Caco-2 (cell line): Measurements from ENCODE around the gene HCFC2. TPM values are rescaled to one million over a fixed set of nuclear protein-coding genes. Genes with fewer than 3 reads are reported as not detected.

Source experiments
- BruUV-seq: library from RNA; stranded (reverse); fragments of 400-500 nt; replicated peaks from 2 replicates; lab custom pipeline; 2021; lab: Mats Ljungman, UMichigan
- CTCF ChIA-PET: fragments of 300-600 bp; sonication (Branson Sonifier 250); formaldehyde crosslinking; loops from one replicate; lab custom pipeline; 2022; ENCODE audit warnings: antibody characterized with exemption; lab: Charles Lee
- POLR2A ChIA-PET: fragments of 300-600 bp; sonication (Branson Sonifier 250); formaldehyde crosslinking; loops from one replicate; lab custom pipeline; 2022; ENCODE audit warnings: antibody characterized with exemption; lab: Charles Lee
- DNase-seq, 2 experiments: peaks; one replicate each; pipeline versions ENCODE4 v3.0.0 to v3.0.0-alpha.2; 2020 to 2022
- H3K27me3 ChIP-seq: replicated peaks from 2 replicates; pipeline ENCODE4 v1.6.0; 2011; ENCODE audit warnings: low read length; ENCODE audit not compliant: control insufficient read depth, insufficient read depth
- H3K36me3 ChIP-seq: 2 replicates; pipeline ENCODE4 v1.5.1; 2011; ENCODE audit warnings: low read length; ENCODE audit not compliant: control insufficient read depth, insufficient read depth
- H3K4me1 ChIP-seq: fragments of 250-450 bp; sonication (Bioruptor Pico); 2 replicates; pipeline ENCODE4 v1.5.1; 2020; ENCODE audit warnings: mild to moderate bottlenecking
- H3K4me3 ChIP-seq: 2 replicates; pipeline ENCODE4 v1.5.1; 2011; ENCODE audit warnings: low read depth, mild to moderate bottlenecking, control low read depth, low read length
- H3K9me3 ChIP-seq: fragments of 250-450 bp; sonication (Bioruptor Pico); 2 replicates; pipeline ENCODE4 v1.5.1; 2020; ENCODE audit warnings: mild to moderate bottlenecking, moderate library complexity
- H3K27ac Mint-ChIP-seq: one replicate; pipeline ENCODE4 v1.8.0; 2022; ENCODE audit warnings: mixed read lengths; ENCODE audit not compliant: unreplicated experiment
- H3K27me3 Mint-ChIP-seq: one replicate; pipeline ENCODE4 v1.8.0; 2022; ENCODE audit warnings: mixed read lengths; ENCODE audit not compliant: insufficient read depth, unreplicated experiment
- H3K36me3 Mint-ChIP-seq: one replicate; pipeline ENCODE4 v1.8.0; 2022; ENCODE audit warnings: mild to moderate bottlenecking, mixed read lengths; ENCODE audit not compliant: insufficient read depth, unreplicated experiment
- H3K4me1 Mint-ChIP-seq: one replicate; pipeline ENCODE4 v1.8.0; 2022; ENCODE audit warnings: low read depth, mixed read lengths; ENCODE audit not compliant: unreplicated experiment
- H3K4me3 Mint-ChIP-seq: one replicate; pipeline ENCODE4 v1.8.0; 2022; ENCODE audit warnings: mild to moderate bottlenecking, moderate library complexity, mixed read lengths; ENCODE audit not compliant: unreplicated experiment
- H3K9me3 Mint-ChIP-seq: one replicate; pipeline ENCODE4 v1.8.0; 2022; ENCODE audit warnings: mixed read lengths; ENCODE audit not compliant: unreplicated experiment
- intact Hi-C: fragments of 100-400 bp; cut with micrococcal nuclease; formaldehyde crosslinking; loops from one replicate; pipeline ENCODE4 v1.10.0; 2022; ENCODE audit not compliant: unreplicated experiment
- total RNA-seq: library from RNA; stranded (reverse); gene quantifications from 2 replicates; pipeline ENCODE4 v1.2.3, GENCODE V29; 2022
- TF ChIP-seq, protein P1 (sequence below), 2 experiments: fragments of 200-600 bp in 1 of 2; IDR thresholded peaks; 1 replicate in 1 of 2; 2 replicates in 1 of 2; pipeline versions ENCODE4 v1.5.1 to v1.8.0; 2011 to 2022; ENCODE audit warnings: antibody characterized with exemption in 1 of 2, control low read depth in 1 of 2, inconsistent platforms in 1 of 2, low read depth in 1 of 2, low read length in 1 of 2, mild to moderate bottlenecking in 1 of 2, moderate library complexity in 1 of 2; ENCODE audit not compliant: insufficient read depth in 1 of 2, severe bottlenecking in 1 of 2, unreplicated experiment in 1 of 2

The HCFC2 gene
- total RNA-seq, 1 experiment from 2014 or later = 4.9 TPM

DNA sequence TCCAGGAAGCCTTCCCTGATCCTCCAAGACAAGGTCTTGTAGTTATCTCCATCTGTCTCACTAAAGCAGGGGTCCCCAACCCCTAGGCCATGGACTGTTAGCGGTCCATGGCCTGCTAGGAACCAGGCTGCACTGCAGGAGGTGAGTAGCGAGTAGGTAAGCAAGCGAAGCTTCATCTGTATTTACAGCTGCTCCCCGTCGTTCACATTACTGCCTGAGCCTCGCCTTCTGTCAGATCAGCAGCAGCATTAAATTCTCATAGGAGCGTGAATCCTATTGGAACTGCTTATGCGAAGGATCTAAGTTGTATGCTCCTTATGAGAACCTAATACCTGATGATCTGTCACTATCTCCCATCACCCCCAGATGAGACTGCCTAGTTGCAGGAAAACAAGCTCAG lies 86.1 kb downstream of the HCFC2 start:
- no peaks in the 10 kb centered on the region for H3K4me1 ChIP-seq
- Mint-ChIP-seq H3K27me3 (no peaks in the 10 kb centered on the region), H3K4me1 (no peaks in the 10 kb centered on the region), H3K9me3 (no peaks in the 10 kb centered on the region), H3K27ac (no peak overlapping the region), H3K36me3 (no peaks in the 10 kb centered on the region), H3K4me3 (no peak overlapping the region)
- DNase-seq = no peak
- CTCF ChIA-PET = no interaction called here
- H3K27me3 ChIP-seq = no peaks in the 10 kb centered on the region
- intact Hi-C loops = no loop called here
- TF ChIP-seq, protein P1, sequence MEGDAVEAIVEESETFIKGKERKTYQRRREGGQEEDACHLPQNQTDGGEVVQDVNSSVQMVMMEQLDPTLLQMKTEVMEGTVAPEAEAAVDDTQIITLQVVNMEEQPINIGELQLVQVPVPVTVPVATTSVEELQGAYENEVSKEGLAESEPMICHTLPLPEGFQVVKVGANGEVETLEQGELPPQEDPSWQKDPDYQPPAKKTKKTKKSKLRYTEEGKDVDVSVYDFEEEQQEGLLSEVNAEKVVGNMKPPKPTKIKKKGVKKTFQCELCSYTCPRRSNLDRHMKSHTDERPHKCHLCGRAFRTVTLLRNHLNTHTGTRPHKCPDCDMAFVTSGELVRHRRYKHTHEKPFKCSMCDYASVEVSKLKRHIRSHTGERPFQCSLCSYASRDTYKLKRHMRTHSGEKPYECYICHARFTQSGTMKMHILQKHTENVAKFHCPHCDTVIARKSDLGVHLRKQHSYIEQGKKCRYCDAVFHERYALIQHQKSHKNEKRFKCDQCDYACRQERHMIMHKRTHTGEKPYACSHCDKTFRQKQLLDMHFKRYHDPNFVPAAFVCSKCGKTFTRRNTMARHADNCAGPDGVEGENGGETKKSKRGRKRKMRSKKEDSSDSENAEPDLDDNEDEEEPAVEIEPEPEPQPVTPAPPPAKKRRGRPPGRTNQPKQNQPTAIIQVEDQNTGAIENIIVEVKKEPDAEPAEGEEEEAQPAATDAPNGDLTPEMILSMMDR (IDR thresholded peaks at IDR 0.05; ENCODE audit: insufficient read depth in 1 of 2, low read depth in 1 of 2, low read length in 1 of 2, severe bottlenecking in 1 of 2, unreplicated experiment in 1 of 2) = no peak
- POLR2A ChIA-PET = no interaction called here
- no peaks in the 10 kb centered on the region for H3K9me3 ChIP-seq
- H3K4me3 ChIP-seq = no peak overlapping the region
- BruUV-seq = no TSS peak
- H3K36me3 ChIP-seq = no peaks in the 10 kb centered on the region

DNA sequence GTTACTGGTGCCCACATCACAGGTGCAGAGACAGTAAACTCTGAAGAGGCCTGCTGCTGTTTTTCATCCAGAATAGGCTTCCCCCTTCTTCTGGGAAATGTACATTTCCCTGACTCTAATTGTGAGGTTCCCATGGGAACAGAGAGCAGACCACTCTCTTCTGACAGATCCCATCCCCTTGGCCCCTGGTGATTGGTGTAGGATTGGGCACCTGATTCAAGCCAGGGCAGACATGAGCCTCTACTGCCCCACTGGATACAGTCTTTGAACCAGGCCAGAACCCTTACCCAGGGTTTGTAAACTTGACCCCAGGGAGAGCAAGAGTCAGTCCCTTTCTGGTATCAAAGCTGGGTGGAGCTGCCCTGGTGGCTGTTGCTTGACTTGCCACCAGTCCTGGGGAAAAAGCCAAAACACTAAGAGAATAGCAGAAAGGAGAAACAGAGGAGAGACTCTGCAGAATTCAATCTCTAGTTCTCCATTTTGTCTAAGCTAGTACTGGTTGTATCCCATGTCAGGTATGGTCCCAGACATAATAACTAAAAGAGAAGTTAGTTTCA lies 88.4 kb downstream of the HCFC2 start:
- TF ChIP-seq, protein P1 (IDR thresholded peaks at IDR 0.05; ENCODE audit: insufficient read depth in 1 of 2, low read depth in 1 of 2, low read length in 1 of 2, severe bottlenecking in 1 of 2, unreplicated experiment in 1 of 2) = no peak
- Mint-ChIP-seq H3K4me3 (no peak overlapping the region), H3K27ac (no peak overlapping the region), H3K27me3 (no peaks in the 10 kb centered on the region), H3K9me3 (no peaks in the 10 kb centered on the region), H3K36me3 (no peaks in the 10 kb centered on the region), H3K4me1 (no peaks in the 10 kb centered on the region)
- Histone ChIP-seq H3K9me3 (no peaks in the 10 kb centered on the region), H3K4me1 (no peaks in the 10 kb centered on the region), H3K4me3 (no peak overlapping the region), H3K36me3 (no peaks in the 10 kb centered on the region), H3K27me3 (no peaks in the 10 kb centered on the region)
- ChIA-PET CTCF (no interaction called here), POLR2A (no interaction called here)
- BruUV-seq = no TSS peak
- intact Hi-C loops = no loop called here
- DNase-seq = no peak

DNA sequence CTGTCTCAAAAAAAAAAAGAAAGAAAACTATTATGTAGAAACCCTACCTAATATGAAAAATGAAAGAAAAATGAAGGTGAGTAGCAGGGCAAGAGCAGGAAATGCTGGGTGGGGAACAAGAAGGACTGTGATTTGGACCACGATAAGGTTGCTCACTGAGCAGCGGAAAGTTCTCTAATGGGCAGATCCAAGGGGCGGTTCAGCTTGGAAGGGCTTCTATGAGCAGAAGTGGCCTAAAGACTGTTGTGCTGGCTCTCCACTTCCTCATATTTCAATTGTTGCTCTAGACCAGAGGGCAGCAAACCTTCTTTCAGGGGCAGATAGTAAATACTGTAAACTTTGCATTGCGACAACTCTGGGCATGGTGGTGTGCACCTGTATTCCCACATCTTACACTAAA lies 90.0 kb downstream of the HCFC2 start:
- no peak overlapping the region for H3K4me3 Mint-ChIP-seq
- H3K27ac Mint-ChIP-seq = no peak overlapping the region
- intact Hi-C loops = no loop called here
- H3K36me3 ChIP-seq = no peaks in the 10 kb centered on the region
- POLR2A ChIA-PET = no interaction called here
- no TSS peak for BruUV-seq
- no peaks in the 10 kb centered on the region for H3K27me3 Mint-ChIP-seq
- H3K4me1 ChIP-seq = no peaks in the 10 kb centered on the region
- no peaks in the 10 kb centered on the region for H3K9me3 Mint-ChIP-seq
- H3K4me1 Mint-ChIP-seq = no peaks in the 10 kb centered on the region
- H3K36me3 Mint-ChIP-seq = no peaks in the 10 kb centered on the region
- no peak for DNase-seq
- no peaks in the 10 kb centered on the region for H3K27me3 ChIP-seq
- CTCF ChIA-PET = no interaction called here
- TF ChIP-seq, protein P1 (IDR thresholded peaks at IDR 0.05; ENCODE audit: insufficient read depth in 1 of 2, low read depth in 1 of 2, low read length in 1 of 2, severe bottlenecking in 1 of 2, unreplicated experiment in 1 of 2) = no peak
- no peak overlapping the region for H3K4me3 ChIP-seq
- H3K9me3 ChIP-seq = no peaks in the 10 kb centered on the region
